ENCODE results near the gene ACTA1.
A peak's percentile ranks its signal among the peaks of the same experiment; 100 is the strongest.

ACTA1 gene

DNA sequence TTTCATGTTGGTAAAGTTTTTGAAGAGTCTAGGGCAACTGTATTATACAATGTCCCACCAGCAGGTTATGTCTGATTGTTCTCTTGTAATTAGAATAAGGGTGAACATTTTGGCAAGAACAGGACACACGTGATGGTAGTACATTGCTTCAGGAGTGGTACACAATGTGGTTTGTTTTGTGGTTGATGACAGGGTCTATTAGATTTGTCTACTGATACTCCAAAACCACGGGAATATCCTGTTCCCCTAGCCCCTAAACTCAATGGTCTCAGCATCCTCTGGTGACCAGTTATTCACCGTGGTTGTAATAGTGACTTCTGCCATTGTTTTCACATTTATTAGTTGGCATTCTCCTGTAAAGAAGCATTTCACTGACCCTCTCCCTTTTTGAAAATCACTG, 22.1 kb upstream of the ACTA1 start:
- no peak overlapping the region for H3K4me3 ChIP-seq (ENCODE audit: insufficient read length, low read depth)
- no peaks in the 10 kb centered on the region for H3K27me3 ChIP-seq (ENCODE audit: insufficient read depth, insufficient read length)
- no peaks in the 10 kb centered on the region for H3K4me1 ChIP-seq (ENCODE audit: insufficient read depth, insufficient read length)
- TF ChIP-seq ZNF274 (IDR thresholded peaks at IDR 0.05; ENCODE audit: low read depth, low read length) (no peak), SUZ12 (IDR thresholded peaks at IDR 0.05; ENCODE audit: extremely low read depth, insufficient read depth, insufficient read length) (no peak), YY1 (IDR thresholded peaks at IDR 0.05; ENCODE audit: insufficient read depth, insufficient read length) (no peak)
- H3K36me3 ChIP-seq (ENCODE audit: insufficient read depth, insufficient read length, low read length) = peaks cover 84% of the 10 kb centered on the region
- DNase-seq (ENCODE audit: low read depth, low spot score) = no peak
- H3K9ac ChIP-seq (ENCODE audit: insufficient read length, low read depth) = no peak overlapping the region
- no peaks in the 10 kb centered on the region for H3K9me3 ChIP-seq (ENCODE audit: insufficient read depth, low read length)

DNA sequence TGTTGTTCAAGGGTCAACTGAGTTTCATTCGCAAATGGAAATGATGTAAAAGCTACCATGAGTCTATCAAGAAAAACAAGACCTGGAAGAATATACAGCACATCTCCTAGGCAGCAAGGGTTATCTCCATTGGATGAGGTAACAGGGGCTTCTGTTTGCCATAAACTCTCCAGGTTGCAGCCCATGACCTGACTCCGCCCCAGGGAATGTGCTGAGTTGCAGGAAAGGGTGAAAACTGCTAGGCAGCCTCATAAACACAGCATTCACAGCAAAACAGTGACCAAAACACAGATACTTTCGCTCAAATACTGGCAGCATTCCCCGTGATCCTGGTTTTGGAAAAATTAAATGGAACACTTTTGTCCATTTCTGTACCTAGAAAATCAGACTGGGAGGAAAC, 20.2 kb upstream of the ACTA1 start:
- TF ChIP-seq YY1 (IDR thresholded peaks at IDR 0.05; ENCODE audit: insufficient read depth, insufficient read length) (no peak), SUZ12 (IDR thresholded peaks at IDR 0.05; ENCODE audit: extremely low read depth, insufficient read depth, insufficient read length) (no peak)
- no peak overlapping the region for H3K4me3 ChIP-seq (ENCODE audit: insufficient read length, low read depth)
- peak overlapping the region; percentile 39 for H3K9ac ChIP-seq (ENCODE audit: insufficient read length, low read depth)
- no peaks in the 10 kb centered on the region for H3K27me3 ChIP-seq (ENCODE audit: insufficient read depth, insufficient read length)
- H3K36me3 ChIP-seq (ENCODE audit: insufficient read depth, insufficient read length, low read length) = peaks cover 81% of the 10 kb centered on the region
- peak; percentile 54 for DNase-seq (ENCODE audit: low read depth, low spot score)
- H3K4me1 ChIP-seq (ENCODE audit: insufficient read depth, insufficient read length) = no peaks in the 10 kb centered on the region
- no peaks in the 10 kb centered on the region for H3K9me3 ChIP-seq (ENCODE audit: insufficient read depth, low read length)

DNA sequence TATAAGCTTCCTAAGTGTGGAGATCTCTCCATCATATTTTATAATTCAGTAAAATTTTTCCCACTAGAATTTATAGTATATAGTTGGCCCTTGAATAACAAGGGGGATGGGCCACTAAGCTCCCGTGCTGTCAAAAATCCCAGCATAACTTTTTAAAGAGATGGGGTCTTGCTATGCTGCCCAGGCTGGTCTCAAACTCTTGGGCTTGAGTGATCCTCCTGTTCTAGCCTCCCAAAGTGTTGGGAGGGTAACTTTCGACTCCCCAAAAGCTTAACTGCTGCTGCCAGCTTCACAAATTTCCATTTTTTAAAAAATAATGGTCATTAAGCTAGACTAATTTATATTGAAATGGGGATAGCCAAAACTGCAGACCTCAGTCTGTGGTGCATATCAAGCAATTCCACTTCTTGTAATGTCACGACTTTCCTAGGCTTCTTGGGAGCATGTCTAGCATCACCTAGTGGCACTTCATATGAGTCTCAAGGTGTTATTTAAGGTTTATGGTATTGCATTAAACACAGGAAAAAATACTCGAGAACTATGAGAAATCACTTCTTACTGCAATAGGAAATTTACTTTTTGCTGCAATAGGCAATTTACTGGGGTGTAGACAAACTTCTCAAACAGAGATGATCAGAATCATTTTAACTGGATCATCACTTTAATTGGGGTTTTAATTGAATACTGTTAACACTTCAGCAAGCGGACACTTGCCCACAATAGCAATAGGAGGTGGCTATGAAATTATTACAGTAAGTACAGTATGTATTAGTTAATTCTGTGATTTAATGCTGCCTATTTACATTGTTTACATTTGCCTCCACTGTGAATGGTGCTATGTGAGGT, 19.3 kb upstream of the ACTA1 start:
- Histone ChIP-seq H3K4me1 (ENCODE audit: insufficient read depth, insufficient read length) (no peaks in the 10 kb centered on the region), H3K4me3 (ENCODE audit: insufficient read length, low read depth) (no peak overlapping the region), H3K27me3 (ENCODE audit: insufficient read depth, insufficient read length) (no peaks in the 10 kb centered on the region), H3K36me3 (ENCODE audit: insufficient read depth, insufficient read length, low read length) (peaks cover 79% of the 10 kb centered on the region), H3K9me3 (ENCODE audit: insufficient read depth, low read length) (no peaks in the 10 kb centered on the region), H3K9ac (ENCODE audit: insufficient read length, low read depth) (no peak overlapping the region)
- TF ChIP-seq YY1 (IDR thresholded peaks at IDR 0.05; ENCODE audit: insufficient read depth, insufficient read length) (no peak), ZNF274 (IDR thresholded peaks at IDR 0.05; ENCODE audit: low read depth, low read length) (no peak), SUZ12 (IDR thresholded peaks at IDR 0.05; ENCODE audit: extremely low read depth, insufficient read depth, insufficient read length) (no peak)
- DNase-seq (ENCODE audit: low read depth, low spot score) = no peak

DNA sequence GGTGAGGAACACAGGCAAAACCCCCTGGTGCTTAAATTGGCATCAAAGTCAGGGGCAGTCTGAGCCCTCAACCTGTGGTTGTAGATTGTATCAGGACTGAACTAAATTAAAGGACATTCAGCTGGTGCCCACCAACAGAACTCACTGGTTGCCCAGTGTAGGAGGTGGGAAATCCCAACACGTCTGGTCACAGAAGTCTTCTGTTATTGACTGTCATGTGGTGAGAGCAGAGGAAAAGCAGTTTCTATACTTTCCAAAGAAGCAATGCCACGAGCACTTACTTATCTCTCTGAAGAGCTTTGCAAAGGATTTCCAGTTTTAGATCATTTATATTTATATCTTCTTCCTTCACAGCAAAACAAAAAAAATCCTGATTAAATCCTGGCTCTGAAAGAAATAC, 15.0 kb upstream of the ACTA1 start:
- no peaks in the 10 kb centered on the region for H3K27me3 ChIP-seq (ENCODE audit: insufficient read depth, insufficient read length)
- H3K4me3 ChIP-seq (ENCODE audit: insufficient read length, low read depth) = no peak overlapping the region
- DNase-seq (ENCODE audit: low read depth, low spot score) = no peak
- no peak for TF ChIP-seq SUZ12 (IDR thresholded peaks at IDR 0.05; ENCODE audit: extremely low read depth, insufficient read depth, insufficient read length)
- no peak for TF ChIP-seq YY1 (IDR thresholded peaks at IDR 0.05; ENCODE audit: insufficient read depth, insufficient read length)
- no peak for TF ChIP-seq ZNF274 (IDR thresholded peaks at IDR 0.05; ENCODE audit: low read depth, low read length)
- no peaks in the 10 kb centered on the region for H3K4me1 ChIP-seq (ENCODE audit: insufficient read depth, insufficient read length)
- no peak overlapping the region for H3K9ac ChIP-seq (ENCODE audit: insufficient read length, low read depth)
- H3K36me3 ChIP-seq (ENCODE audit: insufficient read depth, insufficient read length, low read length) = peaks cover 68% of the 10 kb centered on the region
- no peaks in the 10 kb centered on the region for H3K9me3 ChIP-seq (ENCODE audit: insufficient read depth, low read length)

DNA sequence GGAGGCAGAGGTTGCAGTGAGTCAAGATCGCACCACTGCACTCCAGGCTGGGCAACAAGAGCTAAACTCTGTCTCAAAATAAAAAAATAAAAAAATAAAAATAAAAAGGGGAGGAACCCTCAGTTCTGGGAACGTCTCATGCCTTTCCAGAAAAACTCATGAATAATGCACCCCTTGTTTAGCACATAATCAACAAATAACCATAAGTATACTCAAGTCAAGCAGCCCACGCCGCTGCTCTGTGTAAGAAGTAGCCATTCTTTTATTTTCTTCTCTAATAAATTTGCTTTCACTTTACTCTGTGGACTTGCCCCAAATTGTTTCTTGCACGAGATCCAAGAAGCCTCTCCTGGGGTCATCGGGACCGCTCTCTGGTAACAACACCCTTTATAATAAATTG, 14.5 kb upstream of the ACTA1 start:
- no peaks in the 10 kb centered on the region for H3K9me3 ChIP-seq (ENCODE audit: insufficient read depth, low read length)

DNA sequence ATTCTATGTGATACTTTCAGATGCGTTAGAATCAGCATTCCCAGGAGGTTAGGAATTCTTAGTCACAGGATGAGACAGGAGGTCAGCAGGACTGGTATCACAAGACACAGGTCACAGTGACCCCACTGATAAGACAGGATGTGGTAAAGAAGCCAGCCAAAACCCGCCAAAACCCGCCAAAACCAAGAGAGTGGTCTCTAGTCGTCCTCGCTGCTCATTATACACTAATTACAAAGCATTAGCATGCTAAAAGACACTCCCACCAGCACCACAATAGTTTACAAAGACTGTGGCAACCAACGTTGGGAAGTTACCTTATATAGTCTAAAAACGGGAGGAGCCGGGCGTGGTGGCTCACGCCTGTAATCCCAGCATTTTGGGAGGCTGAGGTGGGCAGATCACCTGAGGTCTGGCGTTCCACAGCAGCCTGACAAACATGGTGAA, 13.9 kb upstream of the ACTA1 start:
- H3K36me3 ChIP-seq (ENCODE audit: insufficient read depth, insufficient read length, low read length) = peaks cover 73% of the 10 kb centered on the region
- no peak for TF ChIP-seq SUZ12 (IDR thresholded peaks at IDR 0.05; ENCODE audit: extremely low read depth, insufficient read depth, insufficient read length)
- TF ChIP-seq ZNF274 (IDR thresholded peaks at IDR 0.05; ENCODE audit: low read depth, low read length) = no peak
- no peak for TF ChIP-seq YY1 (IDR thresholded peaks at IDR 0.05; ENCODE audit: insufficient read depth, insufficient read length)

More for the DNA sequence above, 14.5 kb upstream of the ACTA1 start:
- Histone ChIP-seq H3K27me3 (ENCODE audit: insufficient read depth, insufficient read length) (no peaks in the 10 kb centered on the region), H3K9ac (ENCODE audit: insufficient read length, low read depth) (no peak overlapping the region), H3K4me1 (ENCODE audit: insufficient read depth, insufficient read length) (no peaks in the 10 kb centered on the region), H3K4me3 (ENCODE audit: insufficient read length, low read depth) (no peak overlapping the region), H3K36me3 (ENCODE audit: insufficient read depth, insufficient read length, low read length) (peaks cover 72% of the 10 kb centered on the region)
- no peak for DNase-seq (ENCODE audit: low read depth, low spot score)
- TF ChIP-seq SUZ12 (IDR thresholded peaks at IDR 0.05; ENCODE audit: extremely low read depth, insufficient read depth, insufficient read length) = no peak
- TF ChIP-seq YY1 (IDR thresholded peaks at IDR 0.05; ENCODE audit: insufficient read depth, insufficient read length) = no peak
- TF ChIP-seq ZNF274 (IDR thresholded peaks at IDR 0.05; ENCODE audit: low read depth, low read length) = no peak

DNA sequence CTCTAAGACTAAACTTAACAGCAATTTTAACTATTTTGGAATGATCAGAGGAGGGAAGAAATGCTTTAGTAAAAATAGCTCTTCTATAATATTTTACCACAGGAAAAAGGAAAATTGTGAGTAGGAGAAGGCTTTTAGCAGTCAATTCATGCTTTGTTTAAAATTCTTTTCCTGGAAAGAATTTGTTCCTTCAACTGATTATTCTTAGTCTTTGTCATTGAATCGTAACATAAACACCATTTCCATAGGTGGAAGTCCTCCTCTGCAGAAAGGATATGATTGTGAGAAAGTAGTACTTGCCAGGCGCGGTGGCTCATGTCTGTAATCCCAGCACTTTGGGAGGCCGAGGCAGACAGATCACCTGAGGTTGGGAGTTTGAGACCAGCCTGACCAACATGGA, 11.9 kb upstream of the ACTA1 start:
- H3K27me3 ChIP-seq (ENCODE audit: insufficient read depth, insufficient read length) = no peaks in the 10 kb centered on the region
- TF ChIP-seq SUZ12 (IDR thresholded peaks at IDR 0.05; ENCODE audit: extremely low read depth, insufficient read depth, insufficient read length) = no peak
- TF ChIP-seq YY1 (IDR thresholded peaks at IDR 0.05; ENCODE audit: insufficient read depth, insufficient read length) = no peak
- TF ChIP-seq ZNF274 (IDR thresholded peaks at IDR 0.05; ENCODE audit: low read depth, low read length) = no peak
- no peak overlapping the region for H3K9ac ChIP-seq (ENCODE audit: insufficient read length, low read depth)
- H3K4me1 ChIP-seq (ENCODE audit: insufficient read depth, insufficient read length) = no peaks in the 10 kb centered on the region
- peaks cover 71% of the 10 kb centered on the region for H3K36me3 ChIP-seq (ENCODE audit: insufficient read depth, insufficient read length, low read length)
- H3K4me3 ChIP-seq (ENCODE audit: insufficient read length, low read depth) = no peak overlapping the region
- no peaks in the 10 kb centered on the region for H3K9me3 ChIP-seq (ENCODE audit: insufficient read depth, low read length)
- DNase-seq (ENCODE audit: low read depth, low spot score) = no peak

More for the DNA sequence above, 13.9 kb upstream of the ACTA1 start:
- Histone ChIP-seq H3K4me3 (ENCODE audit: insufficient read length, low read depth) (no peak overlapping the region), H3K9ac (ENCODE audit: insufficient read length, low read depth) (no peak overlapping the region), H3K9me3 (ENCODE audit: insufficient read depth, low read length) (no peaks in the 10 kb centered on the region), H3K4me1 (ENCODE audit: insufficient read depth, insufficient read length) (no peaks in the 10 kb centered on the region), H3K27me3 (ENCODE audit: insufficient read depth, insufficient read length) (no peaks in the 10 kb centered on the region)
- no peak for DNase-seq (ENCODE audit: low read depth, low spot score)
